ENCODE data around the gene CCDC171.

The CCDC171 gene

DNA sequence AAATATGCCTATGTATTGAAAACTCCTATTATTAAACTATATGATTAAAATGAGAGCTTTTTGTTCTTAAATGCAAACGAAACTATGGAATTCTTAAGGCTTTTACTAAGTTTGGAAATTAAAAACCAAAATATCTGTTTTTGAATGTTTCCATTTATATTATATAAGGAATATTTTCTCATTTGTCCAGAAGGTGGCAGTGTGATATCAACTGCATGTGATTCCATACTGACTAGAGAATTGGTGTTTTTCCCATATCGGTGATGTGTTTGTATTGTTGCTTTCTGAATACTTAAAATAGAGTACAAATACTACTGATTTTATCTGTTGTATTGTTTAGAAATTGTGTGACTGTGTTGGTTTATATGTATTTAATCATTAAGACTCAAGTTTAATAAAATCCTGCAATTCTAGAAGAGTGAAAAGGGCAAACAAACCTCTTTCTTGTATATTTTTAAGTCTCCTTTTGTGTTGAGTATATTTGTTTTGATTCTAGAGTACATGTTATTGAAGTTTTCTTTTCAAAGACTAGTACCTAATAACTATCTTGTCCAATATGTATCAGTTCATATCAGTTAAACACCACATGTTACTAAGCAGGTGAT lies 320.8 kb downstream of the CCDC171 start:
- peak; percentile 43 for DNase-seq (ENCODE audit: low read depth, low spot score)

DNA sequence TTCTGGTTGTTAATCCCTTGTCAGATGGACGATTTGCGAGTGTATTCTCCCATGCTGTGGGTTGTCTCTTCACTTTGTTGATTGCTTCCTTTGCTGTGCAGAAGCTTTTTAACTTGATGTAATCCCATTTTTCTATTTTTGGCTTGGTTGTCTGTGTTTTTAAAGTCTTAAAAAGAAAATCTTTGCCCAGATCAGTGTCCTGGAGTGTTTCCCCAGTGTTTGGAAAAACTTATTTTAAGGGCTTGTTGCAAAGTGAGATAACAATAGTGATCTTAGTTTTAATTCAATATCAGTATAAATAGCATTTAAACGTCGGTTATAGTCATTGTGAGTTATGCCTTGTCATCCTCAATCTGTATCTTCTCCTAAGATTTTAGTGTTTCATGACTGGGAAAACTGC lies 329.5 kb downstream of the CCDC171 start:
- no peak for DNase-seq (ENCODE audit: low read depth, low spot score)

DNA sequence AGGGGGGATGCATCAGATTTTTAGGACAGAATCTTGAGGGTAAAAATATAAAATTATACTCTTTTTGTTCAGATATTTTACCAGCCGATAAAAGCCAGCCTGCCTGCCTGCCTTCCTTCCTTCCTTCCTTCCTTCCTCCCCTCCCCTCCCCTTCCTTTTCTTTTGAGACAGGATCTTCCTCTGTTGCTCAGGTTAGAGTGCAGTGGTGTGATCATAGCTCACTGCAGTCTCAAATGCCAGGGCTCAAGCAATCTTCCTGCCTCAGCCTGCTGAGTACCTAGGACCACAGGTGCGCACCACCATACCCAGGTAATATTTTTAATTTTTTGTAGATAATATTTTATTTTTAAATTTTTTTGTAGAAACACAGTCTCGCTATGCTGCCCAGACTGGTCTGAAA lies 330.0 kb downstream of the CCDC171 start:
- DNase-seq (ENCODE audit: low read depth, low spot score): no peak

DNA sequence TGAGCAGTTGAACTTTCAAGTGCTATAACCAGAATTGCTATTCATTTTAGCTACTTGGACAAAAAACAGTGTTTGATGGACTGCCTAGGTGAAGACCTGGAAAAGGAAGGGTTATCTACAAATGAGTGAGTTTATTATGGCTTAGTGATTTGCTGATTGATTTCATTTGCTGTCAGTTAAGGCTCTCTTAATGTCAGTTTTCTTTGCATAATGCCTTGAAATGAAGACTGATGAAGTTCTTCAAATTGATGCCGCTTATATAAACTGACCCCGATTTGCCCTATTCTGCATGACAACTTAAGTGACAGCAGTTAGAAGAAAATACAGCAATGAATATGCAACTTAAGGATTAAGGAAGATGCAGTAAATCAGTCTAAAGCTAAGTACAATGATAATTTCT lies 332.6 kb downstream of the CCDC171 start:
- no peak for DNase-seq (ENCODE audit: low read depth, low spot score)

DNA sequence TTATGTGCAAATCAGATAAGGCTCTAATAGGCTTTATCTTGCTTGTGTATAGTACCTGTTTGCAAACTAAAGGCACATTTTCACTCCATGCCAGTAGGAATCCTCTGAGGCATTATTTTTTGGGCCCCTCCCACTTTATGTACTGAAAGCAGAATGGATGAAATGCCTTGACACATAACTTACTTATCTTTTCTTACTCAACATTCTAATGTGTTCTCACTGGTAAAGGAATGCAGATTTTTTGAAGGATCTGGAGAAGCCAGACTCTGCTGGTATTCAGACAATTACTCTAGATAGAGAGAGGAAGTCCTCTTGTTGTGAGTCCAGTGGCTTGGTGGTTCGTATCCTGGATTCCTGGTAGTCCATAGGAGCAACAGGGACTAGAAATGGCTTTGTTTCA lies 336.7 kb downstream of the CCDC171 start:
- DNase-seq (ENCODE audit: low read depth, low spot score): no peak

DNA sequence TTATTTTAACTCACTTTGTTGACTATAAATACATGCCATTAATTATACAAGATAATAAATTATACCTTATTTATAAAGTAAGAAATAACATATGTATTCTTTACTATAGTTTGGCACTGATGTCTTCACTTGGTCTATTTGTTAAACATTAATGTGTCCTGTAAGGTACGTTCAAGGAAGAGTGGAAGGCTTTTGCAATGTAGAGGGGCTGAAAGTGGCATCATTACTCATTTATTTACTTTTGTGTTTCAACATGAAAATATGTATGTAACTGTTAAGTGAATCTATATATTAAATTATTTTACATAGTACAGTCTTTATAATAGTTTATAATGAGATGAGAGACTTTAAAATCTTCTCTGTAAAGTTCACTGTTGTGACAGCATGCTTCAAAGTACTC lies 348.7 kb downstream of the CCDC171 start:
- DNase-seq (ENCODE audit: low read depth, low spot score): no peak

DNA sequence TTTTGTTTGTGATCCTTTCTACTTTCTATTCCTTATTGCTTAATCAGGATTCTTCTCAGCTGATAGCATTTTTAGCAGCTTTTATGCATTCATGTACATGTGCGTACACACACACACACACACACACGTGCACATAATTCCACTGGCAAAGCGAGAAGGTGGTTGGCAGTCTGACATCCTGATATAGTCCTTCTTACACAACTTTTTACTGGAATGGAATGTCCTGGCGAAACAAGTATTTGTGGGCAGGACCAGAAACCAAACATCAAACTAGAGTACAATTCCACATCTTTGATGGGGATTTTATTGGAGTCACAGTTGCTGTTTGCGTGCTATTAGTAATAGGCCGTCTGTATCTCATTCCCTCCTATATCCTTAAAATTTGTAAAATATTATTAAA lies 356.5 kb downstream of the CCDC171 start:
- no peak for DNase-seq (ENCODE audit: low read depth, low spot score)

DNA sequence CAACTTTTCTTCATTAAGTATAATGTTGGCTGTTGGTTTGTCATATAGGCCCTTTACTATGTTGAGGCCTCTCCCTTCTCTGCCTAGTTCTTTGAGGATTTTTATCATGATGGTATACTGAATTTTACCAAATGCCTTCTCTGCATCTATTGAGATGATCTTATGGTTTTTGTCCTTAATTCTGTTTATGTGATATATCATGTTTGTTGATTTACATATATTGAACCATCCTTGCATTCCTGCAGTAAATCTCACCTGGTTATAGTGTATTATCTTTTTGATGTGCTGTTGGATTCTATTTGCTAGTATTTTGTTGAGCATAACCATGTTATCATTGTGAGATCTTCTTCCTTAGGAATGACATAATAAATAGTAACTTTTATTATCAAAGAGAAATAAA lies 362.9 kb downstream of the CCDC171 start:
- no peak for DNase-seq (ENCODE audit: low read depth, low spot score)

DNA sequence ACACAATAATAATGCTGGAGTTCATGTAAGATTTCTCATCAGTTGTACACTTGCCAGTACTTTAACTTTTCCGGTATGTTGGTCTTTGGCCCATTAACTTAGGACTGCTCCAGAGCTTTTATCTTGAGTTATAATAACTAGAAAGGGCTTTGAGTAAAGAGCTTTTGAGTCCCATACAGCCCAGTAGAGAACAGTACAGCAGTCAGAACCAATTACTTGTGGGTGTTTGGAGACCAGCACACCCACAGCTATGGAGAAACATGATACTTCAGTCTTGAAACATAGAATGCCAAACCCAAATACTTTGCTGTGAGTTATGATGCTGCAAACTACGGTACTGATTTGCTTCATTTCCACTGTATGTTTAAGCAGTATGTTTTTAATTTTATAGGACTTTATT lies 374.3 kb downstream of the CCDC171 start:
- no peak for DNase-seq (ENCODE audit: low read depth, low spot score)

DNA sequence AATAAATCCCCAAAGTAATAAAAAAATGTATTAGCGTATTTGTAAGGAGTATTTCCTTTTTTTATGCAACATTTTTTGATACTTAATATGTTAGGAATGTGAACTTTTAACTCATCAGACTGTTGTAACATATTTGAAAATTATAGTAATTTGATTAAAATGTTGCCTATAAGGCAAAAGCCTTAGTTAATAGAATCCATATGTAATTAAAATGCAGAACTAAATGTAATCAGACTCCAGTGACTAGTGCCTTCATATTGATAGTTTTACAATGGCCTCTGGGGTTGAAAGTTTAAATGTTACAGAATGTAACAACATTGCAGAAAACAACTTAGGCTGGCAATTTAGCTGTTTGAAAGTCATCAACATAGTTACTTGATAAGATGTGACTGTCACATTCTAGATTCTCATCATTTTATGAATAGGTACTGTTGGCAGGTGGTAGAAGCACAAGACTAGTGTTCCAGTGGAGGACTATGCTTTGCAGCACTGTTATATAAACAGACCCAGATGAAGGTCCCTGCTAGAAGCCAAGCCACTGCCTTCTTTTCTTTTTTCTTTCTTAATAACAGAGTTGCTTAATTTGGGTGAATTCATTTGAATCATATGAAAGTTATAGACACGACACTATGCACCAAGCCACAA lies 382.9 kb downstream of the CCDC171 start:
- DNase-seq (ENCODE audit: low read depth, low spot score): peak; percentile 13

DNA sequence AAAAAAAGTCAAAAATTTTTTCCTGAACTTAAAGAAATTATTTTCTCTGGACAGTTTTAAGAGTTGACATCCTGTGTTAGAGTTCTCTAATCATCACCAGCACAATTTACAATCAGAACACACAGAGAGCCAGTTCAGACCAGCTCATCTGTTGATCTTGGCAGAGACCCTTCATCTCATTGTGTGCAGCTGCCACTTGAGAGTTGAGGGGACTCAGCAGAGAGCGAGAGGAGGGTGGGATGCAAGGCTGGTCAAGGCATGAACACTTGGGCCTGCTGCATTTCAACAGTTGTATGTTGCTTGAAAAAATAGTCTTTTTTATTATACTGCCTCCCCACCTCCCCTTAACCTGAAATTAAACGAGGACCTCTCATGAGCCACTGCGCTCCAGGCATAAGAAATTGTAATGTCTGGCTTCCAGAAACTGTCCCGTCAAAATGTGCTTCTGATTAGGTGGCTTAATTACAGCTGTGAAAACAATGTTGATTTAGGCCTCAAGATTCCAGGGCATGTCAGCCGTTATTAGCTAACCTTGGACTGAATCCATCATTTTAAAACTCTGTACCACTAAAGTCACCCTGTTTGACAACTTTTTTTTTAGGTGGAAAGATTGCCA lies 383.6 kb downstream of the CCDC171 start:
- DNase-seq (ENCODE audit: low read depth, low spot score): peak; percentile 57

DNA sequence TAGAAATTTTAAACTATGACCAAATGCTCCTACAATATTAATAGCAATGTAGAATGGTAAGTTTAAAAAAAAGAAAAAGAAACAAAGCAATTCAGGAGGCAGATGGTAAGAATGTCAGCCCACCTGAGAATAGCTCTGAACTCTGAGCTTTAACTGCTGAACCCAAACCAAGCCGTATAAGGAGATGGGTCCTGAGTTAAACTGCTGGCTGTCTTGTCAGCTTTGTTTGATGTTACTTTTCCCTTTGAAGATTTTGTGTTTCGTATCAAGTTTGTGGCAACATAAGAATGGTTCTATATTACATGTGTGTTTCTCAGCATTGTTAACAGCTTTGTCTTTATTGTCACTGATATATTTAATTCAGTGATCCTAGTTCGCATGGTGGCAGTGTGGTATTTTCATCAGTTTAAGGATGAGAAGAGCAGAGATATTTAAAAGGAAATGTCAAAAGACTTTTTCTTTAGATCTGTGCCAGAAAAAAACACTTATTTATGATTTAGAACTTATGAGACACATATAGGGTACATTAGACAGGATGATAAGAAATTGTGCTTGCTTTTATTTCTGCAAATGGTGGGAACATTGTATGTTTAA lies 390.1 kb downstream of the CCDC171 start:
- no peak for DNase-seq (ENCODE audit: low read depth, low spot score)

DNA sequence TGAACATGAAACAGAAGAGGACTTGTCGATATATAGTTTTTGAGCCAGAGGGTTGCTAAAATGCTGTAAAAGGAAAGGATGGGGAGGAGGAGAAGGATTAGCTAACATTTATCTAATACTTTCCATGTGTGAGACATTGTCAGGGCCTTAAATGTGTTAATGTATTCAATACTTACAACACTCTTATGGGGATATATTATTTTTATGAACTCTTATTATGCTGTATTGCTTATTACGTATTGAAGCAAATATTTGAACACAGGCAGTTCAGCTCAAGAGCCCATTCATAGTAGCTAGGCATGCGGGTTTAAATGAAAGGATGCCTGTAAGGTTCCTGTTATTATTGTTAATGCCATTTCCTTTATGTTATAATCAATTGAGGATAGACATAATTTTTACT lies 391.5 kb downstream of the CCDC171 start:
- no peak for DNase-seq (ENCODE audit: low read depth, low spot score)

DNA sequence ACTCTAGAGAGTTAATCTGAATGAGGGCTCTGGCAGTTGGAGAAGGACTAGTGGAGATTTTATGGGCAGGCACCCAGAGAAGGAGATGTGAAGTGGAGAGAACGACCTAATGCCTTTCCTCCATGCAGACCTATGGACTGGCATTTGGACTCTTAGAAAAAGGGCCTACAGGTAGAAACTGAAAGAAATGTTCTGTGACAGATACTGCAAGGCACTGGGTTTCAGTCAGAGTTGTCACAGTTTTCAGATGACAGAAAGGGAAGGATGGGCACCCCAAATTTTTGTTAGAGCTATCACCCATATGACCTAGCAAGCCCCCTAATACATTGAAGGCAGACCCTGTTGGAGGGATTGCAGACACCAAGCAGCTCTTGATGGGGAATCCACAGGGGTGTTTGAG lies 406.8 kb downstream of the CCDC171 start:
- DNase-seq (ENCODE audit: low read depth, low spot score): no peak

DNA sequence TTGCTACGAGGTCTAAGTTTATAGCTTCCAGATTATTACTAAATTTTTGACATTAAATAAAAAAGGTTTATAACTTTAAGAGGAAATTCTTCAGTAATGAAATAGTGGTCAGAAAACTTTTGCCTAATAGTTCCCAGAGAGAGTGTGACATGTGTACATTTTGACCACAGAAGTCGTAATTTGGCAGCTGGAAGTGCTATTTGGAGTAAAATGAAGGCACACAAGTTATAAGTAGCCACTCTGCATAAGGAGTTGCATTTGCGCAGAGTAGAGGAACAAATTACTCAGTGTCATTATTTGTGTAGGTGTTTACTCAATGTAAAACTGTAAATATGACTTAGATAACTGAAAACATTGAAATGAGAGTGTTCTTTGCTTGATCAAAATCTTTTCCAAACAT lies 408.4 kb downstream of the CCDC171 start:
- DNase-seq (ENCODE audit: low read depth, low spot score): no peak

DNA sequence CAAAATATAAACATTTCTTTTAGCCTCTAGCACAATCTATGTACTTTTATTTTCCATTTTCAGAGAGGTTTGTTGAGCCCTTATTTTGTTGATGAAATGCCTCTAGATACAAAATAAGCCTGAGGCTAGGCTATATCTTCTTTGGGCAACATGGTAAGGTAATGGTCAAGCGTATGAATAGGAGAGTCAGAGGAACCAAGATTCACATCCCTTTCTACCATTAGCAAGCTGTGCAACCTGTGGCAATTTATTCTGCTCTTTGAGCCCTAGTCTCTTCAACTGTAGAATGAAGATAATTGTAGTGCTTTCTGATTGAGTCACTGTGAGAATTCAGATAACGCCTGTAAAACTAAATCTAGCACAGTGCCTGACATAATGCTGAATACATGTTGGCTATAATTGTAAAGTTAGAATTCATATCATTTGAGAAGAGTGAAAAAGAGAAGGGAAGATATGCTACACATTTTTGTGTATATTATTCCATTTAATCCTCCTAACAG lies 412.5 kb downstream of the CCDC171 start:
- no peak for DNase-seq (ENCODE audit: low read depth, low spot score)

DNA sequence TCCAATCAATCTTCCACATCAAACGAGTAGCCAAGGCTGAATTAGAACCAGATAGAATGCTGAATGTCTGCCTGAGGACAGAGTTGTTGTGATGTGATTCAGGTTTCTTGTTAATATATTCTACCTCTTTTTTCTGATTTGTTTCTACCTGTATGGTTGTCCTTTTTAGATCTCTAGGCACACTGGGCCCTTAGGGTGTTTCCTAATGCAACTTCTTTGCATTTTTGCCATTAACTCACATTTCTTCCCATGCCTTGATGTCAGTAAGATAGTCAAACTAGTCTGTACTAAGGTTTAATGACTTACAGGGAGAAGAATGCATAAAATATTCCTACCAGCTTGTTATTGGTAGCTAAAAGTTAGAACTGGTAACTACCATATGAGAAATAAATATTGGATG lies 413.6 kb downstream of the CCDC171 start:
- DNase-seq (ENCODE audit: low read depth, low spot score): no peak

DNA sequence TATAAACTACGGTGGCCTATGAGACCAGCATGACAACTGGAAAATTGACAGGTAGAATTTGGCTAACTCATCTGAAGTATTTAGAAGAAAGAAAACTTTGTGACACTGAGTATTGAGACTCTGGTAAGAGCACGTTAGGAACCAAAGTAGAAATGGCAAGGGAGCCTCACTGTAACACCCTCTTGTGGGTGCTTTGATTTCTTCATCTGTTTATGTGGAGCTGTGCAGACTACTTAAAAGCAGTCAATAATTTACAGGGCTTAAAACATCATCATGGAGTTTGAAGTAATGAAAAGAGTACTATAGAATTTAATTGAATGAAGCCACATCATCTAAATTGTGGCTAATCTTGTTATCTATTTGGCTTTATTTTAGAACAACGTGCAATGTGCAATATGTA lies 414.2 kb downstream of the CCDC171 start:
- no peak for DNase-seq (ENCODE audit: low read depth, low spot score)

DNA sequence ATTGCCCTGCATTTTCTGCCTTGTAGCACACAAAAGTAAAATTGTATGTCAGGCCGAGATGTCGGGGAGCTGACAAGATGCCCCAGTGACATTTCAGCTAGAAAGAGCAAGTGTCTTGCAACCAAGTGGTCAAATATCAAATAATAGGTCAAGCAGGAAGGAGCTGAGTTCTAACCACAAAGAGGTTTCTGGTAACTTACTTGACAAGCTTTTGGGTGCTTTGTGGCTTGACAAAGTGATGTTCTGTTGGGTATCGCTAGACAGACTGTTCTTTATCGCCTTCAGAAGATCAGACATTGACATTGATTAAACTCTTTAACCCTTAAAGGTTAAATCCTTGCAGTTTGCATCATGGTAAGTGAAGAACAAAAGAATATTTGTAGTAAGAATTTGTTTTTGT lies 419.9 kb downstream of the CCDC171 start:
- DNase-seq (ENCODE audit: low read depth, low spot score): no peak

DNA sequence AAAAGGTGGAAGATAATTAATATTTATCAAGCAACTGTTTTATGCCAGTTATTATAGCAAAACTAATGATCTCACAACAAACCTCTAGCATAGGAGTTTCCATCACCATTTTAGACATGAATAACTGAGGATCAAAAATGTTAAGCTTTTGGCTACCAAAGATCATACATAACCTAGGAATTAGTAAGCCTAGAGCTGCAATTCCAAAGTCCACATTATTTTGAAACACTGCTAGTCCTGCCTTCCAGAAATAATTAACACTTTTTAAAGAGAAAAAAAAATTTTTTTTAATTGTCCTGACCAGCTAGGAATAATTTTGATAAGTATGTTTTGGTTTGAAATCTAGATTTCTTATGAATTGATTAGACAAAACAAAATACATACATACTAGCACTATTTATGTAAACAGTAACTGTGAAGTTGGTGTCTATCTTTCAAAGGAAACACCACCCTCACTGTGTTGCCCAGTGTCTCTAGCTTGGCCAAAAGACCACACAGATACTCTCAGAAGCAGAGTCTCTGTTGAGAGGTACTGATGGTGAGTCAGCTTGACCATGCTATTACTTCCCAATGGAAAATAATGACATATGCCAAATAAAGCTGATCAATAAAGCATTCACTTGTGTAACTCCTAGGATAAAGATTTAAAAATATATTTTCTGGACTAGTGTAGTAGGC lies 422.4 kb downstream of the CCDC171 start:
- DNase-seq (ENCODE audit: low read depth, low spot score): no peak

DNA sequence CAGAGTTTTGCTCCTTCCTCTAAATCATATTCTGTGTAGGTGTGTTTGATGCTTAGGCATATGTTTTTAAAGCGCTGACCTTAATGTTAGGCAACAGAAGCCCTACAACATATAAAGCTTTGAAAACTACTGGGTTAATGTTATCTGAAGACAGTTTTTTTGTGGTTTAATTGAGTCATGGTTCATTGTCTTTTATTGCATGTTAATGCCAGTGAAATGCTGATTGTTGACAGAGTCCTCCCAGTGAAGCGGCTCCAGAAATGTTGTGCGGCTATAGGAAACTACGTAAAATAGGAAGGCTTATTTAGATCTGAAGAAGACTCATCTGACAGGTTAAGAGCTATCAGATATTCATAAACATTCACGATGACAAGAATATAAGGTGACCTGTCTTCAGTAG lies 424.6 kb downstream of the CCDC171 start:
- DNase-seq (ENCODE audit: low read depth, low spot score): no peak

DNA sequence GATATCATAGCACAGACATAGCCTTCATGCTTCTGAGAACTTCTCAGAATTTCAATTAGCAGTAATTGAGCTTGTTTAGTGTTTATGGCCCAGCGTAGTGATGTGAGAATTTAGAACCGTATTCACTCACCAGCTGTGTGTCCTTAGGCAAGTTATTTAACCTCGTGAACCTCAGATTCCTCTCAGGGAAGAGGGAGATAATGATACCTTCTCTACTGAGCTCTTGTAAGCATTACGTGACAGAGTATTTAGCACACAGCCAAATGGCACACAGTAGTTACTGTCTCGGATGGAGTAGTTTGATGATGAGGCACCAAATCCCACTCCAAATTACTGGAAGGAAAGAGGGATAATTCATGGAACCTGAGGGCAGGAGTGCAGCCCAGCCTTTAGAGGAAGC lies 429.3 kb downstream of the CCDC171 start:
- no peak for DNase-seq (ENCODE audit: low read depth, low spot score)
